ENCODE data around the gene PCDHGB5. TPM values are rescaled to one million over a fixed set of nuclear protein-coding genes. Genes with fewer than 3 reads are reported as not detected.
"Not testable (repeated sequence)": the region's sequence is repeated elsewhere in the genome, so short reads cannot be mapped to it uniquely, and the experiment has no call there.

PCDHGB5 gene
- polyA plus RNA-seq, 1 of the 3 experiments (the other 2 are of a cell fraction): 0.15 TPM

DNA sequence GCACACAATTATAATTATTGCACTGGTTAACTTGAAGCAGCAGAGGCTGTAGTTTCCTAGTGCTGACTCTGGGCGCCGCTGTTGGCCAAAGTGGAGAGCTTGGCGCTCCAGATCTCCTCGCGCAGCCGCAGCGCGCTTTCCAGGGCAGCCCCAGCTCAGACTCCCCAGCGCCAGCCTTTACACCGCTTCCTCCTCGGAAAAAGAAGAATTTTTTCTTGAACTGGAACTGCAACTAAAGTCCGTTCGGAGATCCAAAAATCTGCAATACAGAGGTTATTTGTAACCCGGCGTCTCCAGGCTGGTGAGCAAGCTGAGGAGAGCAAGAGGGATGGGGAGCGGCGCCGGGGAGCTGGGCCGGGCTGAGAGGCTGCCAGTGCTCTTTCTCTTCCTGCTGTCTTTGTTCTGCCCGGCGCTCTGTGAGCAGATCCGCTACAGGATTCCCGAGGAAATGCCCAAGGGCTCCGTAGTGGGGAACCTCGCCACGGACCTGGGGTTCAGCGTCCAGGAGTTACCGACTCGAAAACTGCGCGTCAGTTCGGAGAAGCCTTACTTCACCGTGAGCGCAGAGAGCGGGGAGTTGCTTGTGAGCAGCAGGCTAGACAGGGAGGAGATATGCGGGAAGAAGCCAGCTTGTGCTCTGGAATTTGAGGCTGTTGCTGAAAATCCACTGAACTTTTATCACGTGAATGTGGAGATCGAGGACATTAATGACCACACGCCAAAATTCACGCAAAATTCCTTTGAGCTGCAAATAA, 10.0 kb upstream of the PCDHGB5 start, which contains the start of gene PCDHGB4:
TSS of gene PCDHGB4 (plus strand) at position 142 of the 755 bp plus-strand sequence. CDS start at position 329, 187 bp downstream.
- H3K9me2 ChIP-seq; POLR2A ChIA-PET; H4K20me1 ChIP-seq (ENCODE audit: insufficient read depth); H3K4me3 ChIP-seq (ENCODE audit: low read depth in 2 of 2, low read length in 1 of 2); H3K9me3 ChIP-seq; H2AFZ ChIP-seq (ENCODE audit: low read depth); H3K9ac ChIP-seq; H3K27me3 ChIP-seq (ENCODE audit: insufficient read depth); H3K4me2 ChIP-seq; DNase-seq; H3K79me2 ChIP-seq (ENCODE audit: insufficient read depth); H3K4me1 ChIP-seq (ENCODE audit: control insufficient read depth in 1 of 2, insufficient read depth in 2 of 2, low read depth in 1 of 2, low read length in 1 of 2); H3F3A ChIP-seq (replicated peaks; ENCODE audit: insufficient read depth); H3K27ac ChIP-seq (ENCODE audit: low read depth in 2 of 2, low read length in 1 of 2): not testable (repeated sequence)
- WGBS (ENCODE audit: low lambda C conversion rate): 80% methylated on average over 21 of the region's 40 CpGs
- peaks cover 0 to 13% of the 10 kb centered on the region in 2 experiments for H3K36me3 ChIP-seq (replicated peaks in 1 of 2; ENCODE audit: control insufficient read depth in 1 of 2, insufficient read depth in 2 of 2, low read length in 1 of 2)
- CTCF ChIA-PET: interaction anchor here (2.0 kb wide), 1 partner anchor 170 kb away, joined by 5 read pairs; no protein-coding TSS in a partner anchor
- TF ChIP-seq, protein P1, sequence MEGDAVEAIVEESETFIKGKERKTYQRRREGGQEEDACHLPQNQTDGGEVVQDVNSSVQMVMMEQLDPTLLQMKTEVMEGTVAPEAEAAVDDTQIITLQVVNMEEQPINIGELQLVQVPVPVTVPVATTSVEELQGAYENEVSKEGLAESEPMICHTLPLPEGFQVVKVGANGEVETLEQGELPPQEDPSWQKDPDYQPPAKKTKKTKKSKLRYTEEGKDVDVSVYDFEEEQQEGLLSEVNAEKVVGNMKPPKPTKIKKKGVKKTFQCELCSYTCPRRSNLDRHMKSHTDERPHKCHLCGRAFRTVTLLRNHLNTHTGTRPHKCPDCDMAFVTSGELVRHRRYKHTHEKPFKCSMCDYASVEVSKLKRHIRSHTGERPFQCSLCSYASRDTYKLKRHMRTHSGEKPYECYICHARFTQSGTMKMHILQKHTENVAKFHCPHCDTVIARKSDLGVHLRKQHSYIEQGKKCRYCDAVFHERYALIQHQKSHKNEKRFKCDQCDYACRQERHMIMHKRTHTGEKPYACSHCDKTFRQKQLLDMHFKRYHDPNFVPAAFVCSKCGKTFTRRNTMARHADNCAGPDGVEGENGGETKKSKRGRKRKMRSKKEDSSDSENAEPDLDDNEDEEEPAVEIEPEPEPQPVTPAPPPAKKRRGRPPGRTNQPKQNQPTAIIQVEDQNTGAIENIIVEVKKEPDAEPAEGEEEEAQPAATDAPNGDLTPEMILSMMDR (IDR thresholded peaks at IDR 0.05): peak; percentile 8; the same call in 1 of the 2 replicates

DNA sequence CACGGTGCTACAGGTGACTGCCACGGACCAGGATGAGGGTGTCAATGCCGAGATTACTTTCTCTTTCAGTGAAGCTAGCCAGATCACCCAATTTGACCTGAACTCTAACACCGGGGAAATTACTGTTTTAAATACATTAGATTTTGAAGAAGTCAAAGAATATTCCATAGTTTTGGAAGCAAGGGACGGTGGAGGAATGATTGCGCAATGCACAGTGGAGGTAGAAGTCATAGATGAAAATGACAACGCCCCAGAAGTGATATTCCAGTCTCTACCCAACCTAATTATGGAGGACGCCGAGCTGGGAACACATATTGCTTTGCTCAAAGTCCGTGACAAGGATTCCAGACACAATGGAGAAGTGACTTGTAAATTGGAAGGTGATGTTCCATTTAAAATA, 9.1 kb upstream of the PCDHGB5 start:
- no peak for TF ChIP-seq SMC3 (IDR thresholded peaks at IDR 0.05; ENCODE audit: low read depth, low read length)
- no peak for TF ChIP-seq GABPA (IDR thresholded peaks at IDR 0.05; ENCODE audit: low read depth)
- TF ChIP-seq, protein P2, sequence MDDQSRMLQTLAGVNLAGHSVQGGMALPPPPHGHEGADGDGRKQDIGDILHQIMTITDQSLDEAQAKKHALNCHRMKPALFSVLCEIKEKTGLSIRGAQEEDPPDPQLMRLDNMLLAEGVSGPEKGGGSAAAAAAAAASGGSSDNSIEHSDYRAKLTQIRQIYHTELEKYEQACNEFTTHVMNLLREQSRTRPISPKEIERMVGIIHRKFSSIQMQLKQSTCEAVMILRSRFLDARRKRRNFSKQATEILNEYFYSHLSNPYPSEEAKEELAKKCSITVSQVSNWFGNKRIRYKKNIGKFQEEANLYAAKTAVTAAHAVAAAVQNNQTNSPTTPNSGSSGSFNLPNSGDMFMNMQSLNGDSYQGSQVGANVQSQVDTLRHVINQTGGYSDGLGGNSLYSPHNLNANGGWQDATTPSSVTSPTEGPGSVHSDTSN (IDR thresholded peaks at IDR 0.05): no peak
- TF ChIP-seq MEF2A (IDR thresholded peaks at IDR 0.05; ENCODE audit: borderline replicate concordance, low read depth): no peak
- no peak for TF ChIP-seq JUND (IDR thresholded peaks at IDR 0.05)
- no peak for TF ChIP-seq CHD2 (IDR thresholded peaks at IDR 0.05; ENCODE audit: low read length, partially characterized antibody)
- TF ChIP-seq FOXM1 (IDR thresholded peaks at IDR 0.05; ENCODE audit: low read depth): no peak
- no peak for TF ChIP-seq YY1 (IDR thresholded peaks at IDR 0.05; ENCODE audit: low read depth)
- Histone ChIP-seq H3K79me2 (ENCODE audit: insufficient read depth) (0 out of 2 replicates have a peak, but pooled peaks cover 5% of the 10 kb centered on the region), H4K20me1 (ENCODE audit: insufficient read depth) (no peaks in the 10 kb centered on the region), H2AFZ (ENCODE audit: low read depth) (no peak overlapping the region), H3F3A (replicated peaks; ENCODE audit: insufficient read depth) (no peaks in the 10 kb centered on the region), H3K9me3 (peaks cover 6% of the 10 kb centered on the region; the same call in 1 of the 2 replicates), H3K27me3 (ENCODE audit: insufficient read depth) (no peaks in the 10 kb centered on the region), H3K4me3 (ENCODE audit: low read depth in 2 of 2, low read length in 1 of 2) (no peak overlapping the region; a peak in 1 of 4 replicates), H3K36me3 (replicated peaks in 1 of 2; ENCODE audit: control insufficient read depth in 1 of 2, insufficient read depth in 2 of 2, low read length in 1 of 2) (peaks cover 0 to 17% of the 10 kb centered on the region in 2 experiments), H3K9ac (no peak overlapping the region), H3K27ac (ENCODE audit: low read depth in 2 of 2, low read length in 1 of 2) (no peak overlapping the region), H3K9me2 (no peaks in the 10 kb centered on the region), H3K4me2 (no peak overlapping the region), H3K4me1 (ENCODE audit: control insufficient read depth in 1 of 2, insufficient read depth in 2 of 2, low read depth in 1 of 2, low read length in 1 of 2) (no peaks in the 10 kb centered on the region)
- POLR2A ChIA-PET: no interaction called here
- CTCF ChIA-PET: interaction anchor here (1.1 to 1.4 kb wide), 2 partner anchors 136 to 514 kb away, joined by 3 to 4 read pairs; no protein-coding TSS in a partner anchor
- no peak for DNase-seq
- 70% methylated on average over 10 of the region's 10 CpGs for WGBS (ENCODE audit: low lambda C conversion rate)

All from SK-N-SH (cell line).